K562 (cell line): Measurements from ENCODE around the gene TENT4A. TPM values are rescaled to one million over a fixed set of nuclear protein-coding genes. Genes with fewer than 3 reads are reported as not detected.

Experiments used
- ATAC-seq: fragments of 200-7000 bp; cut with Tn5 transposase; 3 replicates; pipeline ENCODE4 v1.9.1; 2020; ENCODE audit warnings: moderate library complexity
- BruUV-seq: library from RNA; stranded (reverse); fragments of 400-500 nt; replicated peaks from 2 replicates; lab custom pipeline; 2021; lab: Mats Ljungman, UMichigan
- CTCF ChIA-PET: fragments of 300-600 bp; formaldehyde crosslinking; extraction: SDS; loops from one replicate; lab custom pipeline; 2021; ENCODE audit warnings: low intra/inter-chr PET ratio; lab: Yijun Ruan, JAX
- POLR2A ChIA-PET: fragments of 300-600, 350-650 bp; sonication (Branson Sonifier 250); formaldehyde crosslinking; extraction: SDS; loops from one replicate; lab custom pipeline; 2021; ENCODE audit warnings: antibody characterized with exemption, inconsistent platforms; lab: Yijun Ruan, JAX
- DNase-seq, 4 experiments: peaks; one replicate each; pipeline versions ENCODE4 v3.0.0 to v3.0.0-alpha.2; 2011 to 2018; ENCODE audit warnings: low spot score in 3 of 4, mixed read lengths in 3 of 4; ENCODE audit errors: extremely low read depth in 1 of 4
- FAIRE-seq: peaks from 2 replicates; lab custom pipeline; 2011; peaks lifted over from hg19 to GRCh38; lab: Jason Lieb, UNC
- H2AFZ ChIP-seq: 2 replicates; pipeline ENCODE4 v1.6.0; 2011; ENCODE audit warnings: low read depth, low read length, control low read depth, inconsistent platforms
- H3K27ac ChIP-seq: fragments of 200-600 bp; 3 replicates; pipeline ENCODE4 v1.8.0; 2011; ENCODE audit warnings: low read depth, mild to moderate bottlenecking, control low read depth, inconsistent platforms, low read length, moderate library complexity, mixed read lengths; ENCODE audit errors: extremely low read depth
- H3K27me3 ChIP-seq, 2 experiments: fragments of 300-600 bp in 1 of 2; 2 replicates in 1 of 2; 3 replicates in 1 of 2; pipeline versions ENCODE4 v1.6.0 to v1.8.0; 2011; ENCODE audit warnings: inconsistent platforms in 2 of 2, low read length in 2 of 2, mild to moderate bottlenecking in 1 of 2, mixed read lengths in 1 of 2, moderate library complexity in 1 of 2; ENCODE audit not compliant: control insufficient read depth in 2 of 2, insufficient read depth in 2 of 2
- H3K36me3 ChIP-seq: fragments of 300-600 bp; 3 replicates; pipeline ENCODE4 v1.8.0; 2011; ENCODE audit warnings: mild to moderate bottlenecking, low read length, inconsistent platforms; ENCODE audit not compliant: control insufficient read depth, insufficient read depth
- H3K4me1 ChIP-seq, 2 experiments: fragments of 200-600 bp in 1 of 2; replicated peaks in 1 of 2; 2 replicates in 1 of 2; 3 replicates in 1 of 2; pipeline versions ENCODE4 v1.5.1 to v1.8.0; 2011; ENCODE audit warnings: inconsistent platforms in 2 of 2, low read length in 2 of 2, mild to moderate bottlenecking in 1 of 2, mixed read lengths in 1 of 2, moderate library complexity in 1 of 2; ENCODE audit not compliant: control insufficient read depth in 2 of 2, insufficient read depth in 2 of 2
- H3K4me2 ChIP-seq: 2 replicates; pipeline ENCODE4 v1.6.1; 2011; ENCODE audit warnings: low read length, control low read depth, inconsistent platforms, mixed read lengths; ENCODE audit not compliant: insufficient read depth
- H3K4me3 ChIP-seq: fragments of 200-600 bp; sonication (generic), shearing (Covaris generic); 2 replicates; pipeline ENCODE4 v1.5.1; 2016; ENCODE audit warnings: control low read depth, inconsistent platforms
- H3K79me2 ChIP-seq: fragments of 200-600 bp; 3 replicates; pipeline ENCODE4 v1.8.0; 2011; ENCODE audit warnings: low read length, inconsistent platforms; ENCODE audit not compliant: control insufficient read depth, insufficient read depth
- H3K9ac ChIP-seq, 2 experiments: 2 replicates each; pipeline versions ENCODE4 v1.6.0 to v1.6.1; 2011; ENCODE audit warnings: low read depth in 2 of 2, low read length in 2 of 2, control low read depth in 1 of 2, inconsistent platforms in 1 of 2, mild to moderate bottlenecking in 1 of 2, mixed read lengths in 1 of 2; ENCODE audit not compliant: insufficient read depth in 1 of 2
- H3K9me1 ChIP-seq: one replicate; pipeline ENCODE4 v1.6.0; 2011; ENCODE audit warnings: inconsistent platforms, mild to moderate bottlenecking, low read length, moderate library complexity; ENCODE audit not compliant: control insufficient read depth, insufficient read depth
- H3K9me3 ChIP-seq: replicated peaks from 2 replicates; pipeline ENCODE4 v1.5.1; 2011; ENCODE audit warnings: low read depth, low read length, inconsistent platforms; ENCODE audit not compliant: control insufficient read depth, insufficient read depth
- H4K20me1 ChIP-seq: replicated peaks from 2 replicates; pipeline ENCODE4 v1.6.1; 2011; ENCODE audit warnings: low read length, inconsistent platforms, mixed read lengths; ENCODE audit not compliant: control insufficient read depth, insufficient read depth
- CHD2 ChIP-seq: IDR thresholded peaks from 2 replicates; pipeline ENCODE4 v1.6.1; 2011; ENCODE audit warnings: low read depth, low read length
- CSDE1 ChIP-seq, 2 experiments: fragments of 450-650 bp; IDR thresholded peaks; 2 replicates each; pipeline ENCODE4 v1.6.1; 2016; ENCODE audit warnings: mild to moderate bottlenecking in 1 of 2
- MTF1 ChIP-seq: fragments of 250-450 bp; sonication (Bioruptor Pico); IDR thresholded peaks from 2 replicates; pipeline ENCODE4 v1.9.0; 2021; ENCODE audit warnings: moderate library complexity, mild to moderate bottlenecking, inconsistent platforms, borderline replicate concordance
- ZFP1 ChIP-seq: fragments of 450-650 bp; formaldehyde crosslinking; IDR thresholded peaks from 2 replicates; pipeline ENCODE4 v1.4.0; 2020; ENCODE audit warnings: mild to moderate bottlenecking, mixed read lengths
- ZNF584 ChIP-seq: fragments of 200-800 bp; sonication (Bioruptor generic); IDR thresholded peaks from 2 replicates; pipeline ENCODE4 v1.6.1; 2016; ENCODE audit warnings: low read depth, mild to moderate bottlenecking, missing genetic modification characterization, missing compliant biosample characterization
- in situ Hi-C: fragments of 300-500 bp; cut with MboI; formaldehyde crosslinking; loops from 4 replicates; pipeline ENCODE4 v1.15.0; 2018; ENCODE audit warnings: inconsistent platforms, mixed read lengths
- intact Hi-C: fragments of 100-400 bp; cut with micrococcal nuclease; formaldehyde crosslinking; loops from 2 replicates; pipeline ENCODE4 v1.14.2; 2022
- polyA plus RNA-seq, 8 experiments: library from polyadenylated mRNA; depleted of rRNA in 4 of 8; stranded (reverse) in 5 of 8; unstranded in 3 of 8; fragments of >200 nt; fragmentation: Nextera tagmentation in 2 of 8; fragmentation: Illumina TruSeq in 1 of 8; extraction: Ambion mirVana in 2 of 8; extraction: Trizol in 1 of 8; gene quantifications; 2 replicates each; pipeline versions ENCODE4 v1.2.1 to v1.2.3, GENCODE V29; 2011 to 2014; ENCODE audit warnings: inconsistent platforms in 1 of 8, missing spikeins in 1 of 8
- total RNA-seq, 7 experiments: library from RNA; depleted of rRNA in 6 of 7; stranded (reverse); fragments of >200 nt in 6 of 7; fragmentation: Illumina TruSeq in 2 of 7; extraction: Trizol in 2 of 7; gene quantifications; 2 replicates each; pipeline versions ENCODE4 v1.2.1 to v1.2.3, GENCODE V29; 2011 to 2021; ENCODE audit warnings: low replicate concordance in 1 of 7
- TF ChIP-seq, protein P1 (sequence below): fragments of 250-450 bp; sonication (Bioruptor Pico); IDR thresholded peaks from 2 replicates; pipeline ENCODE4 v1.5.0; 2021
- TF ChIP-seq, protein P2 (sequence below): fragments of 450-650 bp; IDR thresholded peaks from 2 replicates; pipeline ENCODE4 v1.6.1; 2017; ENCODE audit warnings: antibody characterized with exemption, mild to moderate bottlenecking
- TF ChIP-seq, protein P3 (sequence below): fragments of 250-450 bp; sonication (Bioruptor Pico); IDR thresholded peaks from 2 replicates; pipeline ENCODE4 v1.8.0; 2021; ENCODE audit warnings: mild to moderate bottlenecking, moderate library complexity
- TF ChIP-seq, protein P4 (sequence below): fragments of 450-650 bp; IDR thresholded peaks from 2 replicates; pipeline ENCODE4 v1.6.1; 2016; ENCODE audit warnings: low read depth, mild to moderate bottlenecking, moderate library complexity
- TF ChIP-seq, protein P5 (sequence below): sonication (generic); formaldehyde crosslinking; IDR thresholded peaks from 2 replicates; pipeline ENCODE4 v1.8.0; 2023; ENCODE audit warnings: mild to moderate bottlenecking, missing genetic modification reagents

The TENT4A gene
- total and polyA plus RNA-seq, 9 of the 15 experiments (the other 6 are each of a cell fraction or from before 2014, with no cell fraction given): 1.3 to 27.3 (median 13.0) TPM

DNA sequence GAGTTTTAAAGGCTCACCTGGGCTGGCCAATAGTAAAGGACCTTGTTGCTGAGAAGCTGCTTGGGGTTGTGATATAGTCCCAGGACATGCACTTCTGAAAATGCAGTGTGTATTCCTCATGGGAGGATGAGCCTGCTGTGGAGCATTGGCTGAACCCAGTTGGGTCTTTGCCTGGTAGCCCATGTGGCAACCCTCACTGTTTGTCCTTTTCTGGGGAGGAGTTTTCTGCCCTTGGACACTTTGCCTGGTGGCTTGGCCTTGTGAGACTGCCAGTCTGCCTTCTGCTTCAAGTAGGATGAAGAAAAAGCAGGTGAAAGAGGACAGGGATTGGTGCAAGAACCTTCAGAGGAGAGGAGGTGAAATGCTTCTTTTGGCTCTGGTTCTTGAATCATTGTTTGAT, 4.0 kb downstream of the TENT4A start:
- DNase-seq (no peak), ATAC-seq (no peak), FAIRE-seq (peak; percentile 64)
- in situ Hi-C loops: loop anchor here (5.0 kb wide), 1 partner anchor 85 kb away; the partner anchor contains the start of genes NSUN2 and SRD5A1
- BruUV-seq: no TSS peak
- H3K4me1 ChIP-seq: peaks cover 36 to 38% of the 10 kb centered on the region in 2 experiments; a peak in 4 of 5 replicates
- POLR2A ChIA-PET: interaction anchor here (0.6 to 2.5 kb wide), 3 partner anchors 12 to 916 kb away, joined by 3 to 16 read pairs (median 7); no protein-coding TSS in a partner anchor
- intact Hi-C loops: loop anchor here (10.0 kb wide), 1 partner anchor 342 kb away; the partner anchor contains the start of gene MED10
- H3K79me2 ChIP-seq: peaks cover 81% of the 10 kb centered on the region
- peak overlapping the region; percentile 2; the same call in 1 of the 2 replicates for H3K4me3 ChIP-seq
- CTCF ChIA-PET: no interaction called here
- H3K36me3 ChIP-seq: peaks cover 59% of the 10 kb centered on the region
- H3K4me2 ChIP-seq: peak overlapping the region; percentile 24; the same call in 1 of the 2 replicates
- no peaks in the 10 kb centered on the region for H3K27me3 ChIP-seq
- H4K20me1 ChIP-seq: peaks cover 72% of the 10 kb centered on the region
- no peak overlapping the region for H3K27ac ChIP-seq
- no peak overlapping the region for H2AFZ ChIP-seq
- H3K9me3 ChIP-seq: no peaks in the 10 kb centered on the region
- H3K9me1 ChIP-seq: peaks cover 34% of the 10 kb centered on the region
- peak overlapping the region; percentile 14 to 64; a peak in 1 of 4 replicates for H3K9ac ChIP-seq
- TF ChIP-seq, protein P1, sequence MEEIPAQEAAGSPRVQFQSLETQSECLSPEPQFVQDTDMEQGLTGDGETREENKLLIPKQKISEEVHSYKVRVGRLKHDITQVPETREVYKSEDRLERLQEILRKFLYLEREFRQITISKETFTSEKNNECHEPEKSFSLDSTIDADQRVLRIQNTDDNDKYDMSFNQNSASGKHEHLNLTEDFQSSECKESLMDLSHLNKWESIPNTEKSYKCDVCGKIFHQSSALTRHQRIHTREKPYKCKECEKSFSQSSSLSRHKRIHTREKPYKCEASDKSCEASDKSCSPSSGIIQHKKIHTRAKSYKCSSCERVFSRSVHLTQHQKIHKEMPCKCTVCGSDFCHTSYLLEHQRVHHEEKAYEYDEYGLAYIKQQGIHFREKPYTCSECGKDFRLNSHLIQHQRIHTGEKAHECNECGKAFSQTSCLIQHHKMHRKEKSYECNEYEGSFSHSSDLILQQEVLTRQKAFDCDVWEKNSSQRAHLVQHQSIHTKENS (CRISPR knock-in tag): no peak
- TF ChIP-seq ZNF584 (no peak), MTF1 (CRISPR knock-in tag) (no peak), CHD2 (no peak), CSDE1 (IDR thresholded peaks at IDR 0.05) (no peak), ZFP1 (CRISPR knock-in tag) (no peak)
- TF ChIP-seq, protein P2, sequence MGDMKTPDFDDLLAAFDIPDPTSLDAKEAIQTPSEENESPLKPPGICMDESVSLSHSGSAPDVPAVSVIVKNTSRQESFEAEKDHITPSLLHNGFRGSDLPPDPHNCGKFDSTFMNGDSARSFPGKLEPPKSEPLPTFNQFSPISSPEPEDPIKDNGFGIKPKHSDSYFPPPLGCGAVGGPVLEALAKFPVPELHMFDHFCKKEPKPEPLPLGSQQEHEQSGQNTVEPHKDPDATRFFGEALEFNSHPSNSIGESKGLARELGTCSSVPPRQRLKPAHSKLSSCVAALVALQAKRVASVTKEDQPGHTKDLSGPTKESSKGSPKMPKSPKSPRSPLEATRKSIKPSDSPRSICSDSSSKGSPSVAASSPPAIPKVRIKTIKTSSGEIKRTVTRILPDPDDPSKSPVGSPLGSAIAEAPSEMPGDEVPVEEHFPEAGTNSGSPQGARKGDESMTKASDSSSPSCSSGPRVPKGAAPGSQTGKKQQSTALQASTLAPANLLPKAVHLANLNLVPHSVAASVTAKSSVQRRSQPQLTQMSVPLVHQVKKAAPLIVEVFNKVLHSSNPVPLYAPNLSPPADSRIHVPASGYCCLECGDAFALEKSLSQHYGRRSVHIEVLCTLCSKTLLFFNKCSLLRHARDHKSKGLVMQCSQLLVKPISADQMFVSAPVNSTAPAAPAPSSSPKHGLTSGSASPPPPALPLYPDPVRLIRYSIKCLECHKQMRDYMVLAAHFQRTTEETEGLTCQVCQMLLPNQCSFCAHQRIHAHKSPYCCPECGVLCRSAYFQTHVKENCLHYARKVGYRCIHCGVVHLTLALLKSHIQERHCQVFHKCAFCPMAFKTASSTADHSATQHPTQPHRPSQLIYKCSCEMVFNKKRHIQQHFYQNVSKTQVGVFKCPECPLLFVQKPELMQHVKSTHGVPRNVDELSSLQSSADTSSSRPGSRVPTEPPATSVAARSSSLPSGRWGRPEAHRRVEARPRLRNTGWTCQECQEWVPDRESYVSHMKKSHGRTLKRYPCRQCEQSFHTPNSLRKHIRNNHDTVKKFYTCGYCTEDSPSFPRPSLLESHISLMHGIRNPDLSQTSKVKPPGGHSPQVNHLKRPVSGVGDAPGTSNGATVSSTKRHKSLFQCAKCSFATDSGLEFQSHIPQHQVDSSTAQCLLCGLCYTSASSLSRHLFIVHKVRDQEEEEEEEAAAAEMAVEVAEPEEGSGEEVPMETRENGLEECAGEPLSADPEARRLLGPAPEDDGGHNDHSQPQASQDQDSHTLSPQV: no peak
- TF ChIP-seq, protein P3, sequence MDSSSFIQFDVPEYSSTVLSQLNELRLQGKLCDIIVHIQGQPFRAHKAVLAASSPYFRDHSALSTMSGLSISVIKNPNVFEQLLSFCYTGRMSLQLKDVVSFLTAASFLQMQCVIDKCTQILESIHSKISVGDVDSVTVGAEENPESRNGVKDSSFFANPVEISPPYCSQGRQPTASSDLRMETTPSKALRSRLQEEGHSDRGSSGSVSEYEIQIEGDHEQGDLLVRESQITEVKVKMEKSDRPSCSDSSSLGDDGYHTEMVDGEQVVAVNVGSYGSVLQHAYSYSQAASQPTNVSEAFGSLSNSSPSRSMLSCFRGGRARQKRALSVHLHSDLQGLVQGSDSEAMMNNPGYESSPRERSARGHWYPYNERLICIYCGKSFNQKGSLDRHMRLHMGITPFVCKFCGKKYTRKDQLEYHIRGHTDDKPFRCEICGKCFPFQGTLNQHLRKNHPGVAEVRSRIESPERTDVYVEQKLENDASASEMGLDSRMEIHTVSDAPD (CRISPR knock-in tag): no peak
- TF ChIP-seq, protein P4, sequence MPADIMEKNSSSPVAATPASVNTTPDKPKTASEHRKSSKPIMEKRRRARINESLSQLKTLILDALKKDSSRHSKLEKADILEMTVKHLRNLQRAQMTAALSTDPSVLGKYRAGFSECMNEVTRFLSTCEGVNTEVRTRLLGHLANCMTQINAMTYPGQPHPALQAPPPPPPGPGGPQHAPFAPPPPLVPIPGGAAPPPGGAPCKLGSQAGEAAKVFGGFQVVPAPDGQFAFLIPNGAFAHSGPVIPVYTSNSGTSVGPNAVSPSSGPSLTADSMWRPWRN: no peak
- TF ChIP-seq, protein P5, sequence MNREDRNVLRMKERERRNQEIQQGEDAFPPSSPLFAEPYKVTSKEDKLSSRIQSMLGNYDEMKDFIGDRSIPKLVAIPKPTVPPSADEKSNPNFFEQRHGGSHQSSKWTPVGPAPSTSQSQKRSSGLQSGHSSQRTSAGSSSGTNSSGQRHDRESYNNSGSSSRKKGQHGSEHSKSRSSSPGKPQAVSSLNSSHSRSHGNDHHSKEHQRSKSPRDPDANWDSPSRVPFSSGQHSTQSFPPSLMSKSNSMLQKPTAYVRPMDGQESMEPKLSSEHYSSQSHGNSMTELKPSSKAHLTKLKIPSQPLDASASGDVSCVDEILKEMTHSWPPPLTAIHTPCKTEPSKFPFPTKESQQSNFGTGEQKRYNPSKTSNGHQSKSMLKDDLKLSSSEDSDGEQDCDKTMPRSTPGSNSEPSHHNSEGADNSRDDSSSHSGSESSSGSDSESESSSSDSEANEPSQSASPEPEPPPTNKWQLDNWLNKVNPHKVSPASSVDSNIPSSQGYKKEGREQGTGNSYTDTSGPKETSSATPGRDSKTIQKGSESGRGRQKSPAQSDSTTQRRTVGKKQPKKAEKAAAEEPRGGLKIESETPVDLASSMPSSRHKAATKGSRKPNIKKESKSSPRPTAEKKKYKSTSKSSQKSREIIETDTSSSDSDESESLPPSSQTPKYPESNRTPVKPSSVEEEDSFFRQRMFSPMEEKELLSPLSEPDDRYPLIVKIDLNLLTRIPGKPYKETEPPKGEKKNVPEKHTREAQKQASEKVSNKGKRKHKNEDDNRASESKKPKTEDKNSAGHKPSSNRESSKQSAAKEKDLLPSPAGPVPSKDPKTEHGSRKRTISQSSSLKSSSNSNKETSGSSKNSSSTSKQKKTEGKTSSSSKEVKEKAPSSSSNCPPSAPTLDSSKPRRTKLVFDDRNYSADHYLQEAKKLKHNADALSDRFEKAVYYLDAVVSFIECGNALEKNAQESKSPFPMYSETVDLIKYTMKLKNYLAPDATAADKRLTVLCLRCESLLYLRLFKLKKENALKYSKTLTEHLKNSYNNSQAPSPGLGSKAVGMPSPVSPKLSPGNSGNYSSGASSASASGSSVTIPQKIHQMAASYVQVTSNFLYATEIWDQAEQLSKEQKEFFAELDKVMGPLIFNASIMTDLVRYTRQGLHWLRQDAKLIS (CRISPR knock-in tag): no peak
